RCC 7860 (cell line): ENCODE measurements around the gene KRTAP27-1.

ENCODE experiments used
- DNase-seq: peaks from one replicate; pipeline ENCODE4 v3.0.0-alpha.2; 2015; ENCODE audit warnings: low spot score
- FAIRE-seq: peaks from 2 replicates; lab custom pipeline; 2012; peaks lifted over from hg19 to GRCh38; lab: Jason Lieb, UNC

Gene KRTAP27-1

DNA sequence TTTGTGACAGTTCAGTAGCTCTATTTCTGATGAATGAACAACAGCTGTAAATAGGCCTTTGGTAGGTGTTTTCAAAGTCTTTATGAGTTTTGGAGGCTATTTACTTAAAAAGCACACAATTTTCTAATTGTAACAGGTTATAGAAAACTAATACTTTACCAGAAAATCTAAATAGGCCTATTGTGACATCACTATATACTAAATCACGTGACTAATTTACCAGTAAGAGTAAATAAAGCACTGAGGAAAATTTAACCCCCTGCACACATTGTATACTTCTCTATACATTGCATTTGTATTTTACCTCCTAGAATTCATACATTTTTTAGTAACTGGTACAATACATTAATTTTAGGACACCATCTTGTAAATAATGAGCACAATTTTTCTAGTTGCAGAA lies 32.4 kb downstream of the KRTAP27-1 start:
- DNase-seq (no peak), FAIRE-seq (no peak)

GRCh38 chr21:30289215-30289614 lies 48.3 kb downstream of the KRTAP27-1 start, which contains the start of gene KRTAP25-1:
Gene KRTAP25-1, minus strand, starts transcription at chr21:30289514. Its CDS starts 24 bp downstream, at chr21:30289490.
- FAIRE-seq (no peak), DNase-seq (no peak)
